HG03460 (cell line): ENCODE results near the gene PHOX2A.
A peak's percentile ranks its signal among the peaks of the same experiment; 100 is the strongest.
"Not testable (repeated sequence)": the region's sequence is repeated elsewhere in the genome, so short reads cannot be mapped to it uniquely, and the experiment has no call there.

ENCODE experiments used
- ATAC-seq: cut with Tn5 transposase; IDR thresholded peaks from one replicate; pipeline ENCODE4 v1.9.1; 2021; ENCODE audit not compliant: unreplicated experiment

Gene PHOX2A

DNA sequence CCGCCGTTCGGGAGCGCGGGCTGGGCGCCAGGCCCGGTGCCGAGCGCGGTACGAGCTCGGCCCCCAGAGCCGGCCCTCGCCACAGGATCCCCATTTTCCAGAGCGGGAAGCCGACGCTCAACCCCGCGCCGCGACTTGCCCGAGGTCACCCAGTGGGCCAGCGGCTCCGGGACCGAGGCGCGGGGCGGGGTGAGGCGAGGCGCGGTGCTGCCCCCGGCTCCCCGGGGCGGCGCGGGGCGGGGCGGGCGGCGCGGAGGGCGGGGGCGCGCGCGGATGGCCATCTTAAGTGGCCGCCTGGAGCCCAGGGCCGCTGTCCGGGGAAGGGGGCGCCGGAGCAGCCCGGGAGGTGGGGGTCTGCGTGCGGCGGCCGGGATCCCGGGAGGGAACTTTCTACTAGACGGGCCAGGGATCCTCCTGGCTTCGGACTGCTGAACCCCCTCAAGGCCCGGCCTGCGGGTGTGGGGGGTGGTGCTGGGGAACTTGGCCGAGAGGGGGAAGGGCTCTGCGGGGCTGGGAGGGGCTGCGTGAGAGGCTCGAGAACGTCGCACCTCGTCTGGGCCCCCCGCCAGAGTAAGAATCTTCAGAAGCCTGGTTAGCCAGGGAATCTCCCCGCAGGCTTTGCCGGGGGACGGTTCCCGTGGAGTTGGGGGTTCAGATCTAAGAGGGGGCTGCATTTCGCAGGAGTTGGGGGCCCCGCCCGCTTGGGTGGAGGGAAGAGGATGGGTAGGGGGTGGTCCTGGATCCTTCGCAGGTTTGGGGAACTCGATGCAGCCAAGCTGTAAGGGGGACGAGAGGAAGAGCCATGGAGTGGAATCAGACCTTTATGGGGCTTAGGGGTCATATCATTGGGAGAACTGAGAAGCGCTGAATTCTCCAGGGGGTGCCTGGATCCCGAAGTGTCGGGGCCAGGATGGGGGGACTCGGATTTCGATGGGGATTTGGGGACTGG is 20.1 kb downstream of the PHOX2A start:
- peak; percentile 42 for ATAC-seq

DNA sequence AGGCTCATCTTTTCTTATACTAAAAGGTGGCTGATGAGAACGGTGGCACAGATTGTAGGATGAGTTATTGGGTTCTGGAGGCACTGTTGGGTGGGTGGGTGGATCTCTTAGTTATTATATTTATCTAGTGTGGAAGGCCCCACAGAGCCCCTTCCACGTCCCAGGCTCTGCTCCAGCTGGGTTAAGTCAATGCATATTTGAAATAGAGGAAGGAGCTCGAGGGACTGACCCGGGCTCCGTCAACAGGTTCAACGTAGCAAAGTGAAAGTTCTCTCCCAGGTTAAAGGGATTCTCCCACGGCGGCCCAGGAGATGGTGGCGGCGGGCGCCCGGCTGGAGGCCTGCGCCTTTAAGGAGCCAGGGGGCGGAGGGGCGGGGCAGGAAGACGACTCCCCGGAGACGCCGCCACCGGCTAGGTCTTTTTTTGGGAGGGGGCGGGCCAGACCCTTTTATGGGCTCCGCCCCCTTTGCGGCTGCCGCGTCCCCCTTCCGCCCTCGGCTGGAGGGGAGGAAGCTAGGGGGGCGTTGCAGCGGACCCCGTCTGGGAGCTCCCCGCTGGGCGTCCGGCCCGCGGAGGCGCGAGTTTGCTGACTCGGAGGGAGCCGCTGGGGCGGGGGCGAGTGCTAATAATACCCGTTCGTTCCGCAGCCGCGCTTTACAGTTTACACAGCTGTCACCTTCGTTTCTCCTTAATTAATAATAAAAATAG is 20.9 kb downstream of the PHOX2A start:
- peak; percentile 53 for ATAC-seq

GRCh38 chr11:72222106-72222891 is 21.7 kb downstream of the PHOX2A start:
- ATAC-seq: no peak

DNA sequence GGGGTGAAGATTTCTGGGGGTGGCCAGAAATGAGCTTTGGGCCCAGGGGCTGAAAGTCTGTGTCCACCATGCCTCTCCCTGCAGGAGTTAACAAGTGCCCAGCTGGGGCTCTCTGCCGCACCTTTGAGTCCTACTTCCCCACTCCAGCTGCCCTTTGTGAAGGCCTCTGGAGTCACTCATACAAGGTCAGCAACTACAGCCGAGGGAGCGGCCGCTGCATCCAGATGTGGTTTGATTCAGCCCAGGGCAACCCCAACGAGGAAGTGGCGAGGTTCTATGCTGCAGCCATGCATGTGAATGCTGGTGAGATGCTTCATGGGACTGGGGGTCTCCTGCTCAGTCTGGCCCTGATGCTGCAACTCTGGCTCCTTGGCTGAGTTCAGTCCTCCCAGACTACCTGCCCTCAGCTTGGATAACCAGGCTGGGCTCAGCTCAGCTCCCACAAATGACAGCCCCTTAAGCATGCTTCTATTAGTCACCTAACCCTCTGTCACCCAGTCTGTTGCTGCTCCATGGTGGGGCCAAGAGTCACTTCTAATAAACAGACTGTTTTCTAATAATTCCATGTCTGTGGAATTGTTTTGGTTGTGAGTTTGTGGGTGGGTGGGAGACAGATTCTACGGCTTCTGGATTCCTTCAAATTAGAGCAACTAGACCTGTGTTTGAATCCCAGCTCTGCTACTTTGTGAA is 22.4 kb downstream of the PHOX2A start:
- no peak for ATAC-seq

- no peak for ATAC-seq
These were observed 23.1 kb downstream of the PHOX2A start for GRCh38 chr11:72220696-72221363.

- ATAC-seq: no peak
These were observed 25.7 kb downstream of the PHOX2A start for GRCh38 chr11:72218251-72218745.

DNA sequence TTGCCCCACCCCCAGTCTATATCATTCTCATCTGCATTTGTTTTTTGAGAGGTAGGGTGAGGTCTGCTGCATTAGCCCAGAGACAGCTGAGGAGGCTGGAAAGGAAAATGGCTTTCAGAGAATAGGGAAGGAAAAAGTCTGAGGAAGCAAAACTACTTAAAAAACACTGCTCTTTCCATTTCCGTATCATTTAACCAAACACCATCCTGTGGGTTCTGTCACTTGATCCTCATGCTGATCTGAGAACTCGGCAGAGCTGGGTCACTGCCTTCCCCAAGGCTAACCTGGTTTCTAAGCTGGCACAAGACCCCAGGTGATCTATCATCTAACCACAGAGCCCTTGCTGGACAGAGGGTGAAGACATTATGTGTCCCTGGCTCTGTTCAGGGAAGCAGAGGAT is 26.1 kb downstream of the PHOX2A start:
- ATAC-seq: no peak

- ATAC-seq: no peak
These were observed 27.3 kb downstream of the PHOX2A start, which contains the start of gene FOLR2 for GRCh38 chr11:72216638-72217037. Gene FOLR2, plus strand, starts transcription at chr11:72216794. Its CDS starts 1,791 bp downstream, at chr11:72218585.

DNA sequence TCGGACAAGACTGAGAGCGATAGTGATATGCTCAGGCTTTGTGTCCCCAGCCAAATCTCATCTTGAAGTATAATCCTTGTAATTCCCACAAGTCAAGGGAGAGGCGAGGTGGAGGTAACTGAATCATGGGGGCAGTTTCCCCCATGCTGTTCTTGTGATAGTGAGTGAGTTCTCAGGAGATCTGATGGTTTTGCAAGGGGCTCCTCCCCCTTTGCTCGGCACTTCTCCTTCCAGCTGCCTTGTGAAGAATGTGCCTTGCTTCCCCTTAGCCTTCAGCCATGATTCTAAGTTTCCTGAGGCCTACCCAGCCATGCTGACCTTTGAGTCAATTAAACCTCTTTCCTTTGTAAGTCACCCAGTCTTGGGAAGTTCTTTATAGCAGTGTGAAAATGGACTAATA is 34.9 kb downstream of the PHOX2A start:
- no peak for ATAC-seq

DNA sequence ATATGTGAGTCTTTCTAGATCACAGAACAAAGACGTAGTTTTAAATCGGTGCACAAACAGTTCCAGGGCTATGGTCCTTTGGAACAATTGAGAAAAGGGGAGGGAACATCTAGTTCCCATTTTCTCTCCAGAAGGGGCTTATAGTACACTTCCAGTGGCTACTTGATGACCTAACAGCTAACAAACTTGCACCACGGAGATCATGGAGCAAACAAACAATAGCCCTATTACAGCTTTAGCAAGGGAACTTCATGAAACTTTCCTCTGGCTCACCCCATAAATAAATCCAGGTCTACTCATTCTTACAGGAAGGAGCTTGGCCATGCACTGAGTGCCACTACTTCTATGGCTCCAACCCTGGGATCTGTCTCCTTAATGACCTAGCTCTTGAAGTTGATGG is 35.7 kb downstream of the PHOX2A start:
- ATAC-seq: no peak

DNA sequence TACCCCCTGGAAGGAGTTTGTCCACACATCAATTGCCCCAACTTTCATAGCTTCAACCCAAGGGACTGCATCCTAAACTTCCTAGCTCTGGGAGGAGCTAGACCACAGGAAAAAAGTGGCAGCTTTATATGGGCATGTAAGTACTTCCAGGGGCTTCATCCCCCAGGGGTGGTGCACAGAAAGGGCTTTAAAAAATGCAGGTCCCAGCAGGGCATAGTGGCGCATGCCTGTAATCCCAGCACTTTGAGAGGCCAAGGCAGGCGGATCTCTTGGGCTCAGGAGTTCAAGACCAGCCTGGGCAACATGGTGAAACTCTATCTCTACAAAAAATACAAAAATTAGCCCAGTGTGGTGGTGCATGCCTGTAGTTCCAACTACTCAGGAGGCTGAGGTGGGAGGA is 37.2 kb downstream of the PHOX2A start:
- ATAC-seq: not testable (repeated sequence)

GRCh38 chr11:72204886-72205285 is 39.1 kb downstream of the PHOX2A start:
- ATAC-seq: no peak

DNA sequence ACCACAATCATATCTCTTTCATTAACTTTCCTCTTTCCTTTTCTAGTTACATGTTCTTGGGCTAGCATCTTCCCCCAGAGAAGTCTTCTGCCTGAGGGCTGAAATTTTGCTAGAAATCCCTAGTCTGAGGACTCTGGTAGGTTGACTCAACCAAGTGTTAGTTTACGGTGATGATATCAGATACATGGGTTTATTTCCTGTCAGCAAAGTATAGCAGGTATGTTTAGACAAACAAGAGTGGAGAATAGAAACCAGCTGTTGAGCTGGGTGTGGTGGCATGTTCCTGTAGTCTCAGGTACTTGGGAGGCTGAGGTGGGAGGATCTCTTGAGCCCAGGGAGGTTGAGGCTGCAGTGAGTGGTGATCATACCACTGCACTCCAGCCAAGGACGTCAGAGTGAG is 40.8 kb downstream of the PHOX2A start:
- no peak for ATAC-seq

DNA sequence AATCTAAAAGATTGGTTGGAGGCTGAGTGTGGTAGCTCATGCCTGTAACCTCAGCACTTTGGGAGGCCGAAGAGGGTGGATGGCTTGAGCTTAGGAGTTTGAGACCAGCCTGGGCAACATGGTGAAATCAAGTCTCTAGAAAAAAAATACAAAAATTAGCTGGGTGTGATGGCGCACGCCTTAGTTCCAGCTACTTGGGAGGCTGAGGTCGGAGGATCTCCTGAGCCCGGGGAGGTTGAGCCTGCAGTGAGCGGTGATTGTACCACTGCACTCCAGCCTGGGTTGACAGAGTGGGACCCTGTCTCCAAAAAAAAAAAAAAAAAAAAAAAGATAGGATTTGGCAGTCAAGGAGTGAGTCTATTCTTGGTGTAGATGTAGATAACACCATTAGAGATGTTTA is 41.4 kb downstream of the PHOX2A start:
- ATAC-seq: no peak

- ATAC-seq: not testable (repeated sequence)
These were observed 42.5 kb downstream of the PHOX2A start for GRCh38 chr11:72201445-72201844.

DNA sequence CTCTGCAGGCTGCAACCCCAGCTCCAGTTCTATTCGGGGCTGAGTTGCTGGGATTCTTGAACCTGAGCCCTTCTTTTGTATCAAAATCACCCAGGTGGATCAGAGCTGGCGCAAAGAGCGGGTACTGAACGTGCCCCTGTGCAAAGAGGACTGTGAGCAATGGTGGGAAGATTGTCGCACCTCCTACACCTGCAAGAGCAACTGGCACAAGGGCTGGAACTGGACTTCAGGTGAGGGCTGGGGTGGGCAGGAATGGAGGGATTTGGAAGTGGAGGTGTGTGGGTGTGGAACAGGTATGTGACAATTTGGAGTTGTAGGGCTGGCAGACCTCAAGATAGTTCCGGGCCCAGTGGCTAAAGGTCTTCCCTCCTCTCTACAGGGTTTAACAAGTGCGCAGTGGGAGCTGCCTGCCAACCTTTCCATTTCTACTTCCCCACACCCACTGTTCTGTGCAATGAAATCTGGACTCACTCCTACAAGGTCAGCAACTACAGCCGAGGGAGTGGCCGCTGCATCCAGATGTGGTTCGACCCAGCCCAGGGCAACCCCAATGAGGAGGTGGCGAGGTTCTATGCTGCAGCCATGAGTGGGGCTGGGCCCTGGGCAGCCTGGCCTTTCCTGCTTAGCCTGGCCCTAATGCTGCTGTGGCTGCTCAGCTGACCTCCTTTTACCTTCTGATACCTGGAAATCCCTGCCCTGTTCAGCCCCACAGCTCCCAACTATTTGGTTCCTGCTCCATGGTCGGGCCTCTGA is 48.3 kb downstream of the PHOX2A start:
- no peak for ATAC-seq

DNA sequence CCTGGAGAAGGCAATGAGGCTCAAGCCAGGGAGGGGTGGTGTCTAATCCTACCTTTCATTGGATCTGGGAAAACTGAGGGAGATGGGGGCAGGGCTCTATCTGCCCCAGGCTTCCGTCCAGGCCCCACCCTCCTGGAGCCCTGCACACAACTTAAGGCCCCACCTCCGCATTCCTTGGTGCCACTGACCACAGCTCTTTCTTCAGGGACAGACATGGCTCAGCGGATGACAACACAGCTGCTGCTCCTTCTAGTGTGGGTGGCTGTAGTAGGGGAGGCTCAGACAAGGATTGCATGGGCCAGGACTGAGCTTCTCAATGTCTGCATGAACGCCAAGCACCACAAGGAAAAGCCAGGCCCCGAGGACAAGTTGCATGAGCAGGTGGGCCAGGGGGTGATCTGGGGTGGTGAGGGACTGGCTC is 52.0 kb downstream of the PHOX2A start, which contains the start of gene FOLR1:
TSS of gene FOLR1 (plus strand) at position 180 of the 421 bp plus-strand sequence. CDS start at position 214, 34 bp downstream.
- no peak for ATAC-seq

- ATAC-seq: no peak
These were observed 53.3 kb downstream of the PHOX2A start for GRCh38 chr11:72190631-72191071.
